H9 (cell line): ENCODE data around the gene KCNAB1. TPM values are rescaled to one million over a fixed set of nuclear protein-coding genes. Genes with fewer than 3 reads are reported as not detected.

ENCODE experiments used
- DNase-seq: peaks from one replicate; pipeline ENCODE4 v3.0.0-alpha.2; 2017
- H2AFZ ChIP-seq: one replicate; pipeline ENCODE4 v1.6.1; 2013; ENCODE audit warnings: mild to moderate bottlenecking, low read length, control low read depth, moderate library complexity
- H2AK5ac ChIP-seq: 2 replicates; pipeline ENCODE4 v1.6.1; 2013; ENCODE audit warnings: low read length, control low read depth, mixed read lengths; ENCODE audit not compliant: insufficient read length
- H2BK120ac ChIP-seq: one replicate; pipeline ENCODE4 v1.6.1; 2013; ENCODE audit warnings: low read depth, mild to moderate bottlenecking, low read length, control low read depth, inconsistent platforms; ENCODE audit not compliant: poor library complexity, severe bottlenecking
- H2BK12ac ChIP-seq: 2 replicates; pipeline ENCODE4 v1.6.1; 2013; ENCODE audit warnings: low read length, control low read depth, mixed read lengths, low read depth; ENCODE audit not compliant: insufficient read length
- H2BK15ac ChIP-seq: 2 replicates; pipeline ENCODE4 v1.6.1; 2013; ENCODE audit warnings: low read depth, low read length, control low read depth
- H2BK20ac ChIP-seq: one replicate; pipeline ENCODE4 v1.6.1; 2013; ENCODE audit warnings: low read depth, mild to moderate bottlenecking, low read length, control low read depth, inconsistent platforms; ENCODE audit not compliant: poor library complexity, severe bottlenecking
- H2BK5ac ChIP-seq: 2 replicates; pipeline ENCODE4 v1.6.1; 2013; ENCODE audit warnings: low read length, control low read depth, mixed read lengths; ENCODE audit not compliant: insufficient read length
- H3K14ac ChIP-seq: 2 replicates; pipeline ENCODE4 v1.6.1; 2013; ENCODE audit warnings: low read length, control low read depth; ENCODE audit not compliant: insufficient read depth
- H3K18ac ChIP-seq: 2 replicates; pipeline ENCODE4 v1.6.1; 2013; ENCODE audit warnings: low read depth, mild to moderate bottlenecking, mixed read lengths, low read length, control low read depth; ENCODE audit not compliant: insufficient read length
- H3K23ac ChIP-seq: 2 replicates; pipeline ENCODE4 v1.6.1; 2013; ENCODE audit warnings: low read length, control low read depth, mixed read lengths, low read depth; ENCODE audit not compliant: insufficient read length
- H3K23me2 ChIP-seq: 2 replicates; pipeline ENCODE4 v1.6.1; 2013; ENCODE audit warnings: low read depth, mild to moderate bottlenecking, mixed read lengths, low read length, control low read depth; ENCODE audit not compliant: insufficient read length, poor library complexity, severe bottlenecking
- H3K27ac ChIP-seq: 2 replicates; pipeline ENCODE4 v1.5.1; 2013; ENCODE audit warnings: low read length, control low read depth, mixed read lengths, low read depth; ENCODE audit not compliant: insufficient read length
- H3K27me3 ChIP-seq: 2 replicates; pipeline ENCODE4 v1.6.1; 2013; ENCODE audit warnings: low read length, control low read depth, inconsistent platforms; ENCODE audit not compliant: insufficient read depth
- H3K4ac ChIP-seq: 2 replicates; pipeline ENCODE4 v1.6.1; 2013; ENCODE audit warnings: low read depth, mild to moderate bottlenecking, control low read depth, inconsistent platforms, low read length, moderate library complexity
- H3K4me1 ChIP-seq: 2 replicates; pipeline ENCODE4 v1.6.1; 2013; ENCODE audit warnings: low read length, control low read depth, inconsistent platforms; ENCODE audit not compliant: insufficient read depth
- H3K4me2 ChIP-seq: 2 replicates; pipeline ENCODE4 v1.6.1; 2013; ENCODE audit warnings: low read length, control low read depth, mixed read lengths; ENCODE audit not compliant: insufficient read length, insufficient read depth
- H3K56ac ChIP-seq: 2 replicates; pipeline ENCODE4 v1.6.1; 2013; ENCODE audit warnings: low read depth, mild to moderate bottlenecking, mixed read lengths, low read length, control low read depth; ENCODE audit not compliant: insufficient read length
- H3K79me1 ChIP-seq: 2 replicates; pipeline ENCODE4 v1.6.1; 2013; ENCODE audit warnings: low read depth, mild to moderate bottlenecking, moderate library complexity, low read length, control low read depth, inconsistent platforms; ENCODE audit not compliant: insufficient read depth, poor library complexity, severe bottlenecking
- H3K79me2 ChIP-seq: 2 replicates; pipeline ENCODE4 v1.6.1; 2013; ENCODE audit warnings: low read length, control low read depth, inconsistent platforms; ENCODE audit not compliant: insufficient read depth
- H3K9ac ChIP-seq: 2 replicates; pipeline ENCODE4 v1.6.1; 2013; ENCODE audit warnings: low read length, control low read depth, mixed read lengths; ENCODE audit not compliant: insufficient read length; ENCODE audit errors: extremely low read depth
- H3K9me3 ChIP-seq: one replicate; pipeline ENCODE4 v1.6.1; 2013; ENCODE audit warnings: low read depth, low read length, inconsistent platforms; ENCODE audit not compliant: control insufficient read depth
- H3T11ph ChIP-seq: one replicate; pipeline ENCODE4 v1.6.1; 2013; ENCODE audit warnings: mild to moderate bottlenecking, low read length, control low read depth, inconsistent platforms
- H4K20me1 ChIP-seq: one replicate; pipeline ENCODE4 v1.6.1; 2013; ENCODE audit not compliant: control insufficient read depth, insufficient read length, insufficient read depth
- H4K5ac ChIP-seq: 2 replicates; pipeline ENCODE4 v1.6.1; 2013; ENCODE audit warnings: low read depth, mild to moderate bottlenecking, mixed read lengths, low read length, control low read depth; ENCODE audit not compliant: insufficient read length
- H4K8ac ChIP-seq: replicated peaks from 2 replicates; pipeline ENCODE4 v1.6.1; 2013; ENCODE audit warnings: low read length, control low read depth, mixed read lengths, low read depth; ENCODE audit not compliant: insufficient read length
- H4K91ac ChIP-seq: 2 replicates; pipeline ENCODE4 v1.6.1; 2013; ENCODE audit warnings: low read depth, mild to moderate bottlenecking, moderate library complexity, mixed read lengths, low read length, control low read depth; ENCODE audit not compliant: insufficient read length
- H3K27ac Mint-ChIP-seq, 3 experiments: 2 replicates in 2 of 3; 3 replicates in 1 of 3; pipeline ENCODE4 v1.8.0; 2020 to 2021; ENCODE audit warnings: mixed read lengths in 3 of 3, mild to moderate bottlenecking in 1 of 3, moderate library complexity in 1 of 3
- H3K27me3 Mint-ChIP-seq: 2 replicates; pipeline ENCODE4 v1.8.0; 2021; ENCODE audit warnings: low read depth, mild to moderate bottlenecking, moderate library complexity, mixed read lengths
- H3K36me3 Mint-ChIP-seq, 3 experiments: 2 replicates in 2 of 3; 3 replicates in 1 of 3; pipeline ENCODE4 v1.8.0; 2020 to 2021; ENCODE audit warnings: low read depth in 3 of 3, mixed read lengths in 3 of 3; ENCODE audit not compliant: insufficient read depth in 1 of 3
- H3K4me1 Mint-ChIP-seq, 2 experiments: 2 replicates each; pipeline ENCODE4 v1.8.0; 2020; ENCODE audit warnings: mixed read lengths in 2 of 2
- H3K4me3 Mint-ChIP-seq, 2 experiments: 2 replicates in 1 of 2; 3 replicates in 1 of 2; pipeline ENCODE4 v1.8.0; 2020 to 2021; ENCODE audit warnings: mild to moderate bottlenecking in 2 of 2, mixed read lengths in 2 of 2, moderate library complexity in 1 of 2
- H3K9me3 Mint-ChIP-seq, 2 experiments: 2 replicates in 1 of 2; 3 replicates in 1 of 2; pipeline ENCODE4 v1.8.0; 2020; ENCODE audit warnings: mild to moderate bottlenecking in 2 of 2, mixed read lengths in 2 of 2, moderate library complexity in 1 of 2
- CTCF ChIP-seq: fragments of 200-600 bp; sonication (generic); conservative IDR thresholded peaks from 3 replicates; pipeline ENCODE4 v1.8.0; 2021; ENCODE audit warnings: antibody characterized with exemption, mild to moderate bottlenecking
- total RNA-seq: library from RNA; stranded (reverse); gene quantifications from 2 replicates; pipeline ENCODE4 v1.2.1, GENCODE V29; 2021

KCNAB1 gene
- total RNA-seq, 1 experiment from 2014 or later = 3.7 TPM

- no peaks in the 10 kb centered on the region for H3K4me1 Mint-ChIP-seq
- H3K27ac ChIP-seq = no peak overlapping the region
- no peak for DNase-seq
- H3K27me3 Mint-ChIP-seq = no peaks in the 10 kb centered on the region; the same call in 1 of the 2 replicates
- no peaks in the 10 kb centered on the region for H3K79me1 ChIP-seq
- no peak overlapping the region for H3K4me3 Mint-ChIP-seq
- H3K23ac ChIP-seq = no peak overlapping the region
- no peak overlapping the region for H2BK20ac ChIP-seq
- no peak overlapping the region for H3K56ac ChIP-seq
- no peaks in the 10 kb centered on the region for H3K23me2 ChIP-seq
- no peak overlapping the region for H3K27ac Mint-ChIP-seq
- no peaks in the 10 kb centered on the region for H3K9me3 ChIP-seq
- no peak overlapping the region for H3T11ph ChIP-seq
- H3K9me3 Mint-ChIP-seq = no peaks in the 10 kb centered on the region
- H3K4ac ChIP-seq = no peak overlapping the region
- H3K36me3 Mint-ChIP-seq = no peaks in the 10 kb centered on the region
- no peaks in the 10 kb centered on the region for H3K4me1 ChIP-seq
- H3K4me2 ChIP-seq = no peak overlapping the region
- H2BK120ac ChIP-seq = no peak overlapping the region
- H2BK15ac ChIP-seq = no peak overlapping the region
- no peak for TF ChIP-seq CTCF
- no peak overlapping the region for H3K9ac ChIP-seq
- H3K27me3 ChIP-seq = no peaks in the 10 kb centered on the region
- no peak overlapping the region for H4K5ac ChIP-seq
- H3K18ac ChIP-seq = no peak overlapping the region
- H2AFZ ChIP-seq = no peak overlapping the region
- H4K91ac ChIP-seq = no peak overlapping the region
- H2AK5ac ChIP-seq = no peak overlapping the region
- H2BK12ac ChIP-seq = no peak overlapping the region
- no peak overlapping the region for H2BK5ac ChIP-seq
- H3K14ac ChIP-seq = no peak overlapping the region
- no peaks in the 10 kb centered on the region for H4K20me1 ChIP-seq
- no peaks in the 10 kb centered on the region for H3K79me2 ChIP-seq
- H4K8ac ChIP-seq = no peak overlapping the region
Measured at GRCh38 chr3:156424758-156425157, 304.4 kb downstream of the KCNAB1 start.
